ENCODE measurements around the gene NPHS1. TPM values are rescaled to one million over a fixed set of nuclear protein-coding genes. Genes with fewer than 3 reads are reported as not detected.

The NPHS1 gene
- total and polyA plus RNA-seq, 9 of the 15 experiments (the other 6 are each of a cell fraction or from before 2014, with no cell fraction given) = 0.01 to 0.28 (median 0.14) TPM; not detected in 5

- Histone ChIP-seq H3K36me3 (ENCODE audit: control insufficient read depth, insufficient read depth, low read length) (no peaks in the 10 kb centered on the region), H3K4me2 (ENCODE audit: insufficient read depth, low read length) (no peak within 1 kb of the TSS), H4K20me1 (replicated peaks; ENCODE audit: control insufficient read depth, insufficient read depth, low read length) (no peaks in the 10 kb centered on the region; the same call in 1 of the 2 replicates), H3K9ac (ENCODE audit: insufficient read depth in 1 of 2, low read depth in 2 of 2, low read length in 2 of 2) (0 out of 4 replicates have a peak within 1 kb of the TSS, but pooled peaks of 1 of the 2 experiments have one; percentile 28), H3K9me3 (replicated peaks; ENCODE audit: control insufficient read depth, insufficient read depth, low read depth, low read length) (no peaks in the 10 kb centered on the region), H3K27ac (ENCODE audit: extremely low read depth, low read depth, low read length) (no peak within 1 kb of the TSS), H3K27me3 (ENCODE audit: control insufficient read depth in 2 of 2, insufficient read depth in 2 of 2, low read length in 2 of 2) (peaks cover 6 to 13% of the 10 kb centered on the region in 2 experiments; a peak in 3 of 5 replicates), H3K9me1 (ENCODE audit: control insufficient read depth, insufficient read depth, low read length) (no peaks in the 10 kb centered on the region), H3K4me1 (replicated peaks in 1 of 2; ENCODE audit: control insufficient read depth in 2 of 2, insufficient read depth in 2 of 2, low read length in 2 of 2) (peaks cover 0 to 10% of the 10 kb centered on the region in 2 experiments; a peak in 1 of 5 replicates), H2AFZ (ENCODE audit: low read depth, low read length) (no peak within 1 kb of the TSS), H3K79me2 (ENCODE audit: control insufficient read depth, insufficient read depth, low read length) (no peaks in the 10 kb centered on the region), H3K4me3 (no peak within 1 kb of the TSS)
- WGBS (ENCODE audit: insufficient coverage, low coverage, missing lambda C conversion rate) = 30% methylated on average over 26 of the region's 26 CpGs
- DNase-seq (ENCODE audit: extremely low read depth in 1 of 4, low spot score in 3 of 4) (peak in 1 of 4 experiments; percentile 7), FAIRE-seq (no peak), ATAC-seq (peak; percentile 64)
- intact Hi-C loops (cut with micrococcal nuclease) = no loop called here
- in situ Hi-C loops (cut with MboI) = no loop called here
- ChIA-PET POLR2A (interaction anchor here (0.9 kb wide), 1 partner anchor 10 kb away, joined by 3 read pairs; no protein-coding TSS in a partner anchor), CTCF (ENCODE audit: low intra/inter-chr PET ratio) (no interaction called here)
- no TSS peak for BruUV-seq (replicated peaks)
- no peak for TF ChIP-seq SRSF9 (IDR thresholded peaks at IDR 0.05; ENCODE audit: borderline replicate concordance, low read depth, low read length)
- no peak for TF ChIP-seq ZNF384 (IDR thresholded peaks at IDR 0.05; ENCODE audit: low read depth, low read length)
- no peak for TF ChIP-seq HOXB6 (CRISPR knock-in tag; IDR thresholded peaks at IDR 0.05; ENCODE audit: borderline replicate concordance)
- TF ChIP-seq SAFB (IDR thresholded peaks at IDR 0.05; ENCODE audit: borderline replicate concordance, low read depth, low read length) = no peak
- TF ChIP-seq ATF2 (CRISPR knock-in tag; IDR thresholded peaks at IDR 0.05) = no peak
- no peak for TF ChIP-seq CBX5 (IDR thresholded peaks at IDR 0.05; ENCODE audit: borderline replicate concordance, low read depth)
- TF ChIP-seq, protein P1, sequence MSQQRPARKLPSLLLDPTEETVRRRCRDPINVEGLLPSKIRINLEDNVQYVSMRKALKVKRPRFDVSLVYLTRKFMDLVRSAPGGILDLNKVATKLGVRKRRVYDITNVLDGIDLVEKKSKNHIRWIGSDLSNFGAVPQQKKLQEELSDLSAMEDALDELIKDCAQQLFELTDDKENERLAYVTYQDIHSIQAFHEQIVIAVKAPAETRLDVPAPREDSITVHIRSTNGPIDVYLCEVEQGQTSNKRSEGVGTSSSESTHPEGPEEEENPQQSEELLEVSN (IDR thresholded peaks at IDR 0.05; ENCODE audit: borderline replicate concordance in 1 of 2, extremely low read depth in 1 of 2, insufficient read depth in 1 of 2, insufficient read length in 1 of 2, low read depth in 1 of 2, low read length in 1 of 2, poor library complexity in 1 of 2, severe bottlenecking in 1 of 2) = no peak
- TF ChIP-seq POLR2H (tag; IDR thresholded peaks at IDR 0.05; ENCODE audit: low read depth) = no peak
- TF ChIP-seq, protein P2, sequence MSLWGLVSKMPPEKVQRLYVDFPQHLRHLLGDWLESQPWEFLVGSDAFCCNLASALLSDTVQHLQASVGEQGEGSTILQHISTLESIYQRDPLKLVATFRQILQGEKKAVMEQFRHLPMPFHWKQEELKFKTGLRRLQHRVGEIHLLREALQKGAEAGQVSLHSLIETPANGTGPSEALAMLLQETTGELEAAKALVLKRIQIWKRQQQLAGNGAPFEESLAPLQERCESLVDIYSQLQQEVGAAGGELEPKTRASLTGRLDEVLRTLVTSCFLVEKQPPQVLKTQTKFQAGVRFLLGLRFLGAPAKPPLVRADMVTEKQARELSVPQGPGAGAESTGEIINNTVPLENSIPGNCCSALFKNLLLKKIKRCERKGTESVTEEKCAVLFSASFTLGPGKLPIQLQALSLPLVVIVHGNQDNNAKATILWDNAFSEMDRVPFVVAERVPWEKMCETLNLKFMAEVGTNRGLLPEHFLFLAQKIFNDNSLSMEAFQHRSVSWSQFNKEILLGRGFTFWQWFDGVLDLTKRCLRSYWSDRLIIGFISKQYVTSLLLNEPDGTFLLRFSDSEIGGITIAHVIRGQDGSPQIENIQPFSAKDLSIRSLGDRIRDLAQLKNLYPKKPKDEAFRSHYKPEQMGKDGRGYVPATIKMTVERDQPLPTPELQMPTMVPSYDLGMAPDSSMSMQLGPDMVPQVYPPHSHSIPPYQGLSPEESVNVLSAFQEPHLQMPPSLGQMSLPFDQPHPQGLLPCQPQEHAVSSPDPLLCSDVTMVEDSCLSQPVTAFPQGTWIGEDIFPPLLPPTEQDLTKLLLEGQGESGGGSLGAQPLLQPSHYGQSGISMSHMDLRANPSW (CRISPR knock-in tag; IDR thresholded peaks at IDR 0.05) = no peak
- no peak for TF ChIP-seq HSF4 (CRISPR knock-in tag; IDR thresholded peaks at IDR 0.05; ENCODE audit: borderline replicate concordance)
- TF ChIP-seq TCF7 (IDR thresholded peaks at IDR 0.05; ENCODE audit: borderline replicate concordance) = no peak
- TF ChIP-seq NCOR1 (IDR thresholded peaks at IDR 0.05) = no peak
- no peak for TF ChIP-seq TEAD4 (IDR thresholded peaks at IDR 0.05; ENCODE audit: low read length)
- no peak for TF ChIP-seq TEAD4 (CRISPR knock-in tag; IDR thresholded peaks at IDR 0.05; ENCODE audit: borderline replicate concordance)
- TF ChIP-seq SIRT6 (IDR thresholded peaks at IDR 0.05; ENCODE audit: low read depth, low read length) = no peak
Observed at GRCh38 chr19:35812220-35813042, 39.9 kb downstream of the NPHS1 start, which contains the start of gene PRODH2. Gene PRODH2, minus strand, starts transcription at chr19:35812845. Its CDS starts 40 bp downstream, at chr19:35812805.

Data from K562 (cell line).